ENCODE data around the gene YWHAG.
"Not testable (repeated sequence)": the region's sequence is repeated elsewhere in the genome, so short reads cannot be mapped to it uniquely, and the experiment has no call there.

The YWHAG gene

GRCh38 chr7:76292911-76293310 lies 65.9 kb downstream of the YWHAG start:
- DNase-seq = not testable (repeated sequence)

GRCh38 chr7:76292213-76292573 lies 66.6 kb downstream of the YWHAG start:
- DNase-seq = no peak

GRCh38 chr7:76291351-76292212 lies 67.2 kb downstream of the YWHAG start:
- DNase-seq = no peak

- not testable (repeated sequence) for DNase-seq
Measured at GRCh38 chr7:76290847-76291350, 67.9 kb downstream of the YWHAG start.

GRCh38 chr7:76286842-76287403 lies 71.9 kb downstream of the YWHAG start:
- DNase-seq = no peak

- no peak for DNase-seq
Measured at GRCh38 chr7:76285604-76286374, 73.0 kb downstream of the YWHAG start.

GRCh38 chr7:76283254-76284159 lies 75.3 kb downstream of the YWHAG start:
- no peak for DNase-seq

- no peak for DNase-seq
Measured at GRCh38 chr7:76282344-76283253, 76.2 kb downstream of the YWHAG start.

GRCh38 chr7:76281706-76282343 lies 77.0 kb downstream of the YWHAG start:
- no peak for DNase-seq

GRCh38 chr7:76281006-76281705 lies 77.6 kb downstream of the YWHAG start:
- no peak for DNase-seq

GRCh38 chr7:76280408-76280807 lies 78.4 kb downstream of the YWHAG start:
- DNase-seq = no peak

- no peak for DNase-seq
Measured at GRCh38 chr7:76278540-76278939, 80.3 kb downstream of the YWHAG start.
